ENCODE results near the gene NSUN3. TPM values are rescaled to one million over a fixed set of nuclear protein-coding genes. Genes with fewer than 3 reads are reported as not detected.
"Not testable (repeated sequence)": the region's sequence is repeated elsewhere in the genome, so short reads cannot be mapped to it uniquely, and the experiment has no call there.

Gene NSUN3
- total RNA-seq, 1 donor from 2014 or later: 4.0 TPM

GRCh38 chr3:94065819-94066480, 3.1 kb downstream of the NSUN3 start:
- intact Hi-C loops (cut with DNase I): no loop called here
- no peak for DNase-seq
- no peak for ATAC-seq (ENCODE audit: poor library complexity)

- no peak for DNase-seq
- intact Hi-C loops (cut with DNase I): no loop called here
Observed at GRCh38 chr3:94066506-94067500, 3.9 kb downstream of the NSUN3 start.

DNA sequence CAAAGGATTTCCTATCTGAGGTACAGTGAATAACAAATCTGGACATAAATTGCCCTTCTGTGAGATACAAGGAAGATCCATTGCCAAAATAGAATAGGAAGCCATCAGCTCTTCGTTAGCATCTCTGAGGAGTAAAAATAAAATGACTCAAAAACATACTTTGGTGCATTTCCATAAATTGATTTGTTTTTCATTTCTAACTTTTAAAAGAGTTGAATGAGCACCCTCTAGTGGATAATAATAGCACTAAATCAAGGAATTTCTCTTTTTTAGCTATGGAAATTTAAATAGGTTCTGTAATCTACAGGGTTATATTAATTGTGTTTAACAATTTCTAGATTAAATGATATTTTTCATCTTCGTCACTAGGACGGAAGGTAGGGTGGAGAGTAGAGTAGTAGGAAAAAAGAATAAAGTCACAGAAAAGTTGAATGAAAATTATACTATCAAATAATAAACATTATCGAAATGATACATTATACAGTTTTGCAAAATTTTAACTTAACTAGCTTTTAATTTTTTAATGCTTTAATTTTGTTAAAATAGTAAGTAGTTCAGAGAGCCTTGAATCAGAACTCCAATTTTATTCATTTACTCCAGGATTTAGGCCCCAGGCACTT, 6.4 kb downstream of the NSUN3 start:
- ATAC-seq (ENCODE audit: poor library complexity) (no peak), DNase-seq (no peak)
- intact Hi-C loops (cut with DNase I): no loop called here

More at GRCh38 chr3:94066506-94067500, 3.9 kb downstream of the NSUN3 start:
- ATAC-seq (ENCODE audit: poor library complexity): no peak

DNA sequence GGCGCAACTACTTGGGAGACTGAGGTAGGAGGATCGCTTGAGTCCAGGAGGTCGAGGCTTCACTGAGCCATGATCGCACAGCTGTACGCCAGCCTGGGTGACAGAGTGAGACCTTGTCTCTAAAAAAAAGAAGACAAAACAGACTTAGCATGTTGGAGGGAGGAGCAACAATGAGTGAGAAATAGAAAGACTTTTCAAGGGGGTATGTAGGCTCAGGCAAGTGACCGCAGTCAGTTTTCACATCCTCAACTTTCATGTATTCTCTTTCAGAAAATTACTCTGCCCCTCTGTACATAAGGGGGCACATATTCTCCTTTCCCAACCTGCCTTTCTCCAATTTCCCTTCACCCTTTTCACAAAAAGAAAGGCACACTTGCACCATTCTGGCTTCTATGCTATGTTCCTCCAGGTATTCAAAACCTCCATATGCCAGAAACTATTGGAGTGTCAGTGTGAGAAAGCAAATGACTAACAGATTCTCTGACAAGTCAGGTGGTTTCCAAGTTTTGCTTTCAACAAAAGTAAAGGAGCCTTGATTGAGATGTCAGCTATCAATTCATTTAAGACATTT, 7.6 kb downstream of the NSUN3 start:
- ATAC-seq (ENCODE audit: poor library complexity) (no peak), DNase-seq (no peak)
- intact Hi-C loops (cut with DNase I): no loop called here

DNA sequence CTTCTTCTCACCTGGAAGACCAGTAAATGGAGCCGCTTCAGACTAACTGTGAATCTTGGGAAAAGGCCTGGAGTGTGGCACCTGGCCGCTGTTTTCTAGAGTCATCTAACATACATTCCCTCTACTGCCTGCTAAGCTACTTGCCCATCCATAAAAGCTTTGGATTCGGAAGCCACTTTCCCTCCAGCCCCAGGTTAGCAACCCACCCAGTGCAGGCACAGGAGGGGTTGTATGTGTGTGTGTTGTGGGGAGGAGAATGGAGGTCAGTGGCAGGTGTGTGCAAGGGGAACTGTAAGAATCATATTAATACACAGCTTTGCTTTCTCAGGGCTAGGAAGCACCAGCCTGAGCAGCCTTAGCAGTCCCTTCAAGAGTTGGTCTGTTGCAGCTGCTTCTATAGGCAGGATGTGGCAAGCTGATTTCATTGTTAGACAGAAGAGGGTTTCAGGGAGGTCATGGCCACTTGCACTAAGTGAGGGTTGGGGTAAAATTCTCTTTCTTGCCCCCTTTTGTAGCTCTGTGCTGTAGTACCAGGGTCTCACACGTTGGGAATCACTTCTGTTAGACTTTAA, 8.9 kb downstream of the NSUN3 start:
- ATAC-seq (ENCODE audit: poor library complexity): no peak
- no peak for DNase-seq
- intact Hi-C loops (cut with DNase I): no loop called here

DNA sequence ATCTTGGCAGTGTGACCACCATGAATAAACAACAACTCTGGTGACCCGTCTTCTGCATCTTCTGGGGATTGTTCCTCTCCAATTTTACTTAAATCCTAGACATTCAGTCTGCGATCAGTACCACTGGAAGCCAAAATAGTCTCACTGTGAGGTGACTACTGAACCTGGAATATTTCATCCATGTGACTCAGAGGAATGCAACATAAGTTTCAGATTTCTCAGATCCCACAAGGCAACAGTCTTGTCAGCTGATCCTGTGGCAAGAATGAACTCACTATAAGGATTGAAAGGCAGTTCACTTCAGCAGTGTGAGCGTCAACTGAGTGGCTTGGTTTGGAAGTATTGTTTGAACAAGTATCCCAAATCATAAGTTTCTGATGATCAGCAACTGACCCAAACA, 13.2 kb downstream of the NSUN3 start:
- ATAC-seq (ENCODE audit: poor library complexity) (no peak), DNase-seq (no peak)
- intact Hi-C loops (cut with DNase I): no loop called here

GRCh38 chr3:94080552-94080951, 17.7 kb downstream of the NSUN3 start:
- intact Hi-C loops (cut with DNase I); ATAC-seq (ENCODE audit: poor library complexity): not testable (repeated sequence)

DNA sequence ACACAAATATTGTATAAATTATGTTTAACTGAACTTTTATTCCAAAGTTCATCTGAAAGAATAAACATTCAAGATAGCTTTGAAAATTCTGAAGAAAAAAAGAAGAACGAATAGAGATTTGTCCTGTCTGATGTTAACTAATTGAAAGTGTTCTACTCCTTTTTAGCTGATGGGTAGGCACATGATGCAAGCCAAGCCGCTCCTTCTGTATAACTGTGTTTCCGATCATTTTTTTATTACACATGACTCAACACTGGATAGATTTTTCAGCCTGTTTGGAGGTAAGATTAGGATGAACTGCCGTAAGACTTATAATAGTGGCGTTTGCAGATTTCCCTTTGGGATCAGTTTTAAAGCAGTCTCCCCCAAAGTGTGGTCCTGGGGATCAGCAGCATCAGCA, 19.0 kb downstream of the NSUN3 start:
- DNase-seq (no peak), ATAC-seq (ENCODE audit: poor library complexity) (no peak)
- intact Hi-C loops (cut with DNase I): no loop called here

More at GRCh38 chr3:94080552-94080951, 17.7 kb downstream of the NSUN3 start:
- not testable (repeated sequence) for DNase-seq

- no peak for ATAC-seq (ENCODE audit: poor library complexity)
- intact Hi-C loops (cut with DNase I): no loop called here
- no peak for DNase-seq
Observed at GRCh38 chr3:94082391-94082937, 19.6 kb downstream of the NSUN3 start.

DNA sequence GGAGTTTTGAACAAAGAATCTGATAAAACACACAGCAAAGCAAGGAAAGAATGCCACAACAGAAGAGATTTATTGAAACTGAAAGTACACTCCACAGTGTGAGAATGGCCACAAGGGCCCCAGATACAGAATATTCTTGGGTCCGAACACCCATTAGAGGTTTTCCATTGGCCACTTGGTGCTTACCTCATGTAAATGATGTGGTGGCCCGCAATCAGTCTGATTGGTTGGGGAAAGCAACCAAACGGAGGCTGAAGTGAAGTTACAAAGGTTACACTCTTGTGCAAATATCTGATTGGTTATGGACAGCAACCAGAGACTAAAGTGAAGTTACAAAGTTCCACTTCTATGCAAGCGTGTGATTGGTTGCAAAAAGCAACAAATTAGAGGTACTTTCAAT, 20.4 kb downstream of the NSUN3 start:
- ATAC-seq (ENCODE audit: poor library complexity) (no peak), DNase-seq (no peak)
- intact Hi-C loops (cut with DNase I): no loop called here

- ATAC-seq (ENCODE audit: poor library complexity) (no peak), DNase-seq (no peak)
- intact Hi-C loops (cut with DNase I): no loop called here
Observed at GRCh38 chr3:94089126-94089525, 26.3 kb downstream of the NSUN3 start.

DNA sequence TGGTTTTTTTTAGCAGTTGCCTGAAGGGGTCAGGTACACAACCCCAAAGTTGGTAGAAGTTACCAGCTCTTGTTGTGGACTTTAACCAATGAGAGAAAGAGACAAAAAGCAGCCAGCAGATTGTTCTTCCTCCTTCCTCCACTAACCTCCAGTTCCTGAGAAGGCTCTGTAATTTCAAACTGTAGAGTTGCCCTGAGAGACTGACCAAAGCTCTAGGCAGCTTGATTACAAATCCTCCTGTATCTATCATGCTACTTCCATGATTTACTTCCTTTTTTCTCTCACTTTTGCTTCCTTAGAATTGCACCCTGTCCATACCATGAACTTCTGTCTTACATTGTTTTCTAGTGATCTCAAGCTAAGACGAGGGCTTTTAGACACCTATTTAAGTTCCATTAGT, 29.2 kb downstream of the NSUN3 start:
- intact Hi-C loops (cut with DNase I): no loop called here
- no peak for ATAC-seq (ENCODE audit: poor library complexity)
- no peak for DNase-seq

DNA sequence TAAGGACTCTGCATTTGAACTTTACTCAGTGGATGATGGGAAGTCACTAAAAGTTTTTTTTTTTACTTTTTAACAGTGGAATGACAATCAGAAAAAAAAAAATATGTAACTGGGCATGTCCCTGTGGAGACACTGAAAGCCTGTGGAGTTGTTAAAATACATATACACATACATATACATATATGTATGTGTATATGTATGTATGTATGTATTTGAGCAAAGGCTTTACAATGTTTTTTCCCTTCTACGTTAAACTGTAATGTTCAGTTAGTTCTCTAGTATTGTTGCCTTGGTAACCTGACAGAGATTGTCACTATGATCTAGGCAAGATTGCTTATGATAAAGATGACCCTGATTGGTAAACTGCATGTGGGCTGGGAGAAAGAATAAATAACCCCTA, 30.3 kb downstream of the NSUN3 start:
- intact Hi-C loops (cut with DNase I): no loop called here
- DNase-seq: no peak
- no peak for ATAC-seq (ENCODE audit: poor library complexity)

DNA sequence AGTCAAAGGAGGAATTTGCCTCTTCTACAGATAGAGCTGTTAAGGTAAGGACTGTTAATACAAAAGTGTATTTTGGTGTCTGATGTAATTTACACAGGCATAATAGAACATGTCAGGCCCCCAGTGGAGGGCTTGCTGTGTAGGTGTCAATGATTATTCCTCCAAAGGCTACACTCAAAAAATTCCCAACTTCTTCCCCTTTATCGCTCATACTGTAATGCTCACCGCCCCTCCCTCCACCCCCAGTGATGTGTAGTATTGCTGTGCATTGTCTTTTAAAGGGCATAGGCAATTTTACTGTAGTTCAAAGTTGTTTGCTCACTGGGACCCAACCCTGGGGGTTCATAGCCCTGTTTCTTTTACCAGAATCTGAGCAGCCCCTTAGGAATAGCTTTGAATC, 32.2 kb downstream of the NSUN3 start:
- DNase-seq (no peak), ATAC-seq (ENCODE audit: poor library complexity) (no peak)
- intact Hi-C loops (cut with DNase I): no loop called here

GRCh38 chr3:94098452-94098851, 35.6 kb downstream of the NSUN3 start:
- DNase-seq (no peak), ATAC-seq (ENCODE audit: poor library complexity) (peak; percentile 41)
- intact Hi-C loops (cut with DNase I): no loop called here

GRCh38 chr3:94099311-94099710, 36.5 kb downstream of the NSUN3 start:
- DNase-seq (no peak), ATAC-seq (ENCODE audit: poor library complexity) (no peak)
- intact Hi-C loops (cut with DNase I): no loop called here

- DNase-seq (no peak), ATAC-seq (ENCODE audit: poor library complexity) (no peak)
- intact Hi-C loops (cut with DNase I): no loop called here
Observed at GRCh38 chr3:94101860-94102259, 39.0 kb downstream of the NSUN3 start.

GRCh38 chr3:94106268-94106667, 43.4 kb downstream of the NSUN3 start:
- DNase-seq: no peak
- intact Hi-C loops (cut with DNase I): no loop called here
- ATAC-seq (ENCODE audit: poor library complexity): no peak

DNA sequence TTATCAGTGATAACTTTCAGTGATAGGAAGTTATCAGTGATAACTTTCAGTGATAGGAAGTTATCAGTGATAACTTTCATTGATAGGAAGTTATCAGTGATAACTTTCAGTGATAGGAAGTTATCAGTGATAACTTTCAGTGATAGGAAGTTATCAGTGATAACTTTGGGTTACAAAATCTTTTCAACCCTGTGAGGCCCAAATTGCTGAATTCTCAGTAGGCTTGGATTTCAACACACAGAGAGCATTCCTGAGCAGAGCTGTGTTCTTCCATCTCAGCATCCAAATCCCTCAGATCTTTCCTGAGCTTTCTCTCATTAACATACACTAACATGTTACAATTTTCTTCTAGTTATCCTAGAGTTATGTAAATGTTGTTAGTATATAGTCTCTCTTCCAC, 47.4 kb downstream of the NSUN3 start:
- ATAC-seq (ENCODE audit: poor library complexity); intact Hi-C loops (cut with DNase I); DNase-seq: not testable (repeated sequence)
